Measurements from ENCODE around the gene DCBLD1. TPM values are rescaled to one million over a fixed set of nuclear protein-coding genes. Genes with fewer than 3 reads are reported as not detected.

DCBLD1 gene
- total and polyA plus RNA-seq, 9 of the 15 experiments (the other 6 are each of a cell fraction or from before 2014, with no cell fraction given), result 0.80 to 8.5 (median 6.8) TPM

- no peak for TF ChIP-seq CHD4 (IDR thresholded peaks at IDR 0.05; ENCODE audit: insufficient read depth, insufficient replicate concordance, low read depth, low read length, poor library complexity, severe bottlenecking)
- TF ChIP-seq BDP1 (IDR thresholded peaks at IDR 0.05; ENCODE audit: insufficient read depth, insufficient read length), result no peak
- no peak for TF ChIP-seq KLF16 (IDR thresholded peaks at IDR 0.05)
- TF ChIP-seq MTA3 (IDR thresholded peaks at IDR 0.05; ENCODE audit: borderline replicate concordance), result no peak
- no peak for TF ChIP-seq HEY1 (CRISPR knock-in tag; IDR thresholded peaks at IDR 0.05; ENCODE audit: borderline replicate concordance)
- Histone ChIP-seq H3K4me1 (replicated peaks in 1 of 2; ENCODE audit: control insufficient read depth in 2 of 2, insufficient read depth in 2 of 2, low read length in 2 of 2) (no peaks in the 10 kb centered on the region), H3K79me2 (ENCODE audit: control insufficient read depth, insufficient read depth, low read length) (no peaks in the 10 kb centered on the region), H3K4me3 (no peak overlapping the region), H3K9me1 (ENCODE audit: control insufficient read depth, insufficient read depth, low read length) (no peaks in the 10 kb centered on the region), H3K9me3 (replicated peaks; ENCODE audit: control insufficient read depth, insufficient read depth, low read depth, low read length) (no peaks in the 10 kb centered on the region), H3K36me3 (ENCODE audit: control insufficient read depth, insufficient read depth, low read length) (no peaks in the 10 kb centered on the region), H3K27ac (ENCODE audit: extremely low read depth, low read depth, low read length) (no peak overlapping the region), H2AFZ (ENCODE audit: low read depth, low read length) (no peak overlapping the region), H3K27me3 (ENCODE audit: control insufficient read depth in 2 of 2, insufficient read depth in 2 of 2, low read length in 2 of 2) (no peaks in the 10 kb centered on the region), H3K4me2 (ENCODE audit: insufficient read depth, low read length) (no peak overlapping the region), H3K9ac (ENCODE audit: insufficient read depth in 1 of 2, low read depth in 2 of 2, low read length in 2 of 2) (no peak overlapping the region), H4K20me1 (replicated peaks; ENCODE audit: control insufficient read depth, insufficient read depth, low read length) (no peaks in the 10 kb centered on the region)
- no peak for ATAC-seq
- intact Hi-C loops (cut with micrococcal nuclease), result no loop called here
- WGBS (ENCODE audit: insufficient coverage, low coverage, missing lambda C conversion rate), result 60% methylated on average over 7 of the region's 7 CpGs
- ChIA-PET POLR2A (interaction anchor here (1.1 kb wide), 1 partner anchor 9 kb away, joined by 3 read pairs; no protein-coding TSS in a partner anchor), CTCF (ENCODE audit: low intra/inter-chr PET ratio) (no interaction called here)
- in situ Hi-C loops (cut with MboI), result no loop called here
- BruUV-seq (replicated peaks), result no TSS peak
- DNase-seq (ENCODE audit: extremely low read depth in 1 of 4, low spot score in 3 of 4), result no peak
- FAIRE-seq, result no peak
These were observed 31.4 kb downstream of the DCBLD1 start for GRCh38 chr6:117513778-117514365.

DNA sequence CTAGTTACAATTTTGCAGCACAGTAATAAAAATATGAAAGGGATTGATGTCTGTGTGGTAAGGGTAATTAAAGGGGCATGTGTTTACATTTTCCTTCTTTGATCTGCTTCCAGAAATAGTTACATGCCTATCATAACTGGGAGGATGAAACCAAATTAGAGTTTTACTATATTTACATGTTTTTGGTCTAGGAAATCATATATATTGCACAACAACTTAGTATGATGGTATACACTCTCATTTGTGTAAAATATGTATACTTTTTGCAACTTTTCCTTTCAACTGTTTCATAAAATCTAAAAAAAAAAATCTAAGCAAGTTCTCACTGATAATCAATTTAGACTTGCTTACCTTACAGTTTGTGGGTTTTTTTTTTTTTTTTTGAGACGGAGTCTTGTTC, 32.2 kb downstream of the DCBLD1 start:
- H3K4me2 ChIP-seq (ENCODE audit: insufficient read depth, low read length), result no peak overlapping the region
- WGBS (ENCODE audit: insufficient coverage, low coverage, missing lambda C conversion rate), result no CpG with 5 or more reads among the region's 1 CpG
- no peak overlapping the region for H2AFZ ChIP-seq (ENCODE audit: low read depth, low read length)
- H4K20me1 ChIP-seq (replicated peaks; ENCODE audit: control insufficient read depth, insufficient read depth, low read length), result no peaks in the 10 kb centered on the region
- no peaks in the 10 kb centered on the region for H3K9me3 ChIP-seq (replicated peaks; ENCODE audit: control insufficient read depth, insufficient read depth, low read depth, low read length)
- no peak overlapping the region for H3K9ac ChIP-seq (ENCODE audit: insufficient read depth in 1 of 2, low read depth in 2 of 2, low read length in 2 of 2)
- ChIA-PET POLR2A (interaction anchor here (1.1 kb wide), 1 partner anchor 10 kb away, joined by 3 read pairs; no protein-coding TSS in a partner anchor), CTCF (ENCODE audit: low intra/inter-chr PET ratio) (interaction anchor here (0.6 kb wide), 1 partner anchor 42 kb away, joined by 5 read pairs; no protein-coding TSS in a partner anchor)
- H3K36me3 ChIP-seq (ENCODE audit: control insufficient read depth, insufficient read depth, low read length), result no peaks in the 10 kb centered on the region
- H3K9me1 ChIP-seq (ENCODE audit: control insufficient read depth, insufficient read depth, low read length), result no peaks in the 10 kb centered on the region
- H3K79me2 ChIP-seq (ENCODE audit: control insufficient read depth, insufficient read depth, low read length), result no peaks in the 10 kb centered on the region
- FAIRE-seq (no peak), DNase-seq (ENCODE audit: extremely low read depth in 1 of 4, low spot score in 3 of 4) (no peak), ATAC-seq (no peak)
- intact Hi-C loops (cut with micrococcal nuclease) (loop anchor here (5.0 kb wide), 1 partner anchor 32 kb away; the partner anchor contains the start of gene DCBLD1), in situ Hi-C loops (cut with MboI) (no loop called here)
- no peak overlapping the region for H3K27ac ChIP-seq (ENCODE audit: extremely low read depth, low read depth, low read length)
- H3K4me3 ChIP-seq, result no peak overlapping the region
- no peaks in the 10 kb centered on the region for H3K4me1 ChIP-seq (replicated peaks in 1 of 2; ENCODE audit: control insufficient read depth in 2 of 2, insufficient read depth in 2 of 2, low read length in 2 of 2)
- BruUV-seq (replicated peaks), result no TSS peak
- TF ChIP-seq CEBPG (CRISPR knock-in tag; IDR thresholded peaks at IDR 0.05) (no peak), CEBPG (tag; conservative IDR thresholded peaks at IDR 0.05 in 1 of 2, IDR thresholded peaks at IDR 0.05 in 1 of 2) (0 out of 4 replicates have a peak, but pooled peaks of 1 of the 2 experiments have one; percentile 25), CEBPB (tag; IDR thresholded peaks at IDR 0.05) (peak; percentile 31; the same call in 1 of the 2 replicates)
- TF ChIP-seq, protein P1, sequence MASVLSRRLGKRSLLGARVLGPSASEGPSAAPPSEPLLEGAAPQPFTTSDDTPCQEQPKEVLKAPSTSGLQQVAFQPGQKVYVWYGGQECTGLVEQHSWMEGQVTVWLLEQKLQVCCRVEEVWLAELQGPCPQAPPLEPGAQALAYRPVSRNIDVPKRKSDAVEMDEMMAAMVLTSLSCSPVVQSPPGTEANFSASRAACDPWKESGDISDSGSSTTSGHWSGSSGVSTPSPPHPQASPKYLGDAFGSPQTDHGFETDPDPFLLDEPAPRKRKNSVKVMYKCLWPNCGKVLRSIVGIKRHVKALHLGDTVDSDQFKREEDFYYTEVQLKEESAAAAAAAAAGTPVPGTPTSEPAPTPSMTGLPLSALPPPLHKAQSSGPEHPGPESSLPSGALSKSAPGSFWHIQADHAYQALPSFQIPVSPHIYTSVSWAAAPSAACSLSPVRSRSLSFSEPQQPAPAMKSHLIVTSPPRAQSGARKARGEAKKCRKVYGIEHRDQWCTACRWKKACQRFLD (CRISPR knock-in tag; IDR thresholded peaks at IDR 0.05), result no peak
- no peaks in the 10 kb centered on the region for H3K27me3 ChIP-seq (ENCODE audit: control insufficient read depth in 2 of 2, insufficient read depth in 2 of 2, low read length in 2 of 2)
